GM12878 (cell line): Measurements from ENCODE around the gene MARCHF9. TPM values are rescaled to one million over a fixed set of nuclear protein-coding genes. Genes with fewer than 3 reads are reported as not detected.

Source experiments
- ATF2 ChIP-seq: IDR thresholded peaks from 2 replicates; pipeline ENCODE4 v1.6.1; 2012; ENCODE audit warnings: low read length, inconsistent platforms
- ATF3 ChIP-seq: IDR thresholded peaks from 2 replicates; pipeline ENCODE4 v1.6.1; 2011; ENCODE audit warnings: low read depth, mild to moderate bottlenecking, low read length, moderate library complexity, borderline replicate concordance; ENCODE audit errors: extremely low read depth
- ATF7 ChIP-seq: fragments of 450-650 bp; IDR thresholded peaks from 2 replicates; pipeline ENCODE4 v1.6.1; 2016; ENCODE audit warnings: low read depth, mild to moderate bottlenecking
- BCLAF1 ChIP-seq: fragments of 450-650 bp; IDR thresholded peaks from 2 replicates; pipeline ENCODE4 v1.6.1; 2017; ENCODE audit warnings: antibody characterized with exemption, mild to moderate bottlenecking, moderate library complexity
- EED ChIP-seq: sonication (generic); IDR thresholded peaks from 2 replicates; pipeline ENCODE4 v1.6.1; 2016; ENCODE audit warnings: antibody characterized with exemption, low read depth
- ELK1 ChIP-seq: IDR thresholded peaks from 2 replicates; pipeline ENCODE4 v1.6.1; 2012; ENCODE audit warnings: low read depth, low read length, improper control_type of control experiment
- ETV6 ChIP-seq, 2 experiments: fragments of 450-650 bp in 1 of 2; IDR thresholded peaks in 1 of 2; conservative IDR thresholded peaks in 1 of 2; 2 replicates each; pipeline ENCODE4 v1.6.1; 2014; ENCODE audit warnings: antibody characterized with exemption in 1 of 2, borderline replicate concordance in 1 of 2, low read depth in 1 of 2, mild to moderate bottlenecking in 1 of 2, moderate library complexity in 1 of 2
- PRDM15 ChIP-seq: fragments of 450-650 bp; formaldehyde crosslinking; IDR thresholded peaks from 2 replicates; pipeline ENCODE4 v1.4.0; 2020; ENCODE audit warnings: mild to moderate bottlenecking, moderate library complexity
- SPI1 ChIP-seq: IDR thresholded peaks from 2 replicates; pipeline ENCODE4 v1.6.1; 2011; ENCODE audit warnings: low read depth, mild to moderate bottlenecking, low read length, moderate library complexity, borderline replicate concordance; ENCODE audit not compliant: insufficient read depth
- STAT3 ChIP-seq: IDR thresholded peaks from 2 replicates; pipeline ENCODE4 v1.6.1; 2011; ENCODE audit warnings: low read depth, low read length, improper control_type of control experiment
- ZBTB11 ChIP-seq: fragments of 450-650 bp; formaldehyde crosslinking; IDR thresholded peaks from 2 replicates; pipeline ENCODE4 v1.5.0; 2022; ENCODE audit warnings: mild to moderate bottlenecking, missing genetic modification characterization
- ZNF622 ChIP-seq: fragments of 450-650 bp; IDR thresholded peaks from 2 replicates; pipeline ENCODE4 v1.6.1; 2017; ENCODE audit warnings: mild to moderate bottlenecking, inconsistent platforms
- polyA plus RNA-seq, 11 experiments: library from polyadenylated mRNA; depleted of rRNA in 4 of 11; unstranded in 6 of 11; stranded (reverse) in 5 of 11; fragments of >200 nt; fragmentation: Nextera tagmentation in 4 of 11; fragmentation: Illumina TruSeq in 1 of 11; extraction: Ambion mirVana in 4 of 11; extraction: Trizol in 1 of 11; gene quantifications; 1 replicate in 1 of 11; 2 replicates in 10 of 11; pipeline versions ENCODE4 v1.2.1 to v1.2.3, GENCODE V29; 2011 to 2016; ENCODE audit warnings: inconsistent platforms in 2 of 11, missing spikeins in 2 of 11, low read depth in 1 of 11
- total RNA-seq, 4 experiments: library from RNA; depleted of rRNA in 3 of 4; stranded (reverse); fragments of >200 nt in 3 of 4; fragmentation: Illumina TruSeq in 1 of 4; extraction: Trizol in 1 of 4; gene quantifications; 2 replicates each; pipeline versions ENCODE4 v1.2.1 to v1.2.3, GENCODE V29; 2013 to 2021

Gene MARCHF9
- total and polyA plus RNA-seq, 10 of the 15 experiments (the other 5 are each of a cell fraction or from before 2014, with no cell fraction given), result 2.4 to 29.3 (median 13.0) TPM

- no peak for TF ChIP-seq ATF2
- TF ChIP-seq SPI1, result no peak
- 0 out of 2 replicates have a peak, but pooled peaks have one; percentile 60 for TF ChIP-seq ATF7
- TF ChIP-seq PRDM15, result no peak
- TF ChIP-seq ETV6 (conservative IDR thresholded peaks at IDR 0.05 in 1 of 2, IDR thresholded peaks at IDR 0.05 in 1 of 2; ENCODE audit: borderline replicate concordance in 1 of 2, low read depth in 1 of 2), result no peak
- TF ChIP-seq STAT3, result no peak
- TF ChIP-seq BCLAF1, result no peak
- 0 out of 2 replicates have a peak, but pooled peaks have one; percentile 28 for TF ChIP-seq ELK1
- TF ChIP-seq ZNF622, result no peak
- TF ChIP-seq ATF3, result peak; percentile 98
- peak; percentile 40; the same call in 1 of the 2 replicates for TF ChIP-seq ZBTB11 (CRISPR knock-in tag)
- TF ChIP-seq EED, result no peak
These were observed 2.9 kb upstream of the MARCHF9 start, which contains the start of gene CDK4 (continued) for GRCh38 chr12:57751788-57752667.
